ENCODE results near the gene RAB44.

DNA sequence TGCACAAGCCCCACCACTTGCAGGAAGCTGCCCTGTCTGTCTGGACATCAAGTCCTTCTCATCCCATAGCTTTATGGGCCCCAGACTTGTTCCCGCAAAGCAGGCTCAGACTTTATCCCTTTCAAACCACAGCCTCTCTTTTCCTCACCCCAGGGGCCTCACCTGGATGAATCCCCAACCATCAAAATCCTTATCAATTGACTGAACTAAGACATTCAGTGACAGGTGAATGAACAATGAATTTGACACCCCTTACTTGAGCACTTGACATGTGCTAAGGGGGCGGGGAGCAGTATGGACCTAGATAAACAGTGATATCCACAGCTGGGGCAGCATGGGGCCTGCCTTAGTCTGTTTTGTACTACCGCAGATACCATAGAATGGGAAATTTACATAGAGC lies 5.0 kb downstream of the RAB44 start:
- TF ChIP-seq ZNF235 (CRISPR knock-in tag; IDR thresholded peaks at IDR 0.05; ENCODE audit: borderline replicate concordance) (no peak), POLR2A (IDR thresholded peaks at IDR 0.05; ENCODE audit: insufficient read depth in 1 of 2, low read depth in 2 of 2, low read length in 2 of 2) (no peak), FLYWCH1 (CRISPR knock-in tag; IDR thresholded peaks at IDR 0.05) (no peak)
- TF ChIP-seq, protein P1, sequence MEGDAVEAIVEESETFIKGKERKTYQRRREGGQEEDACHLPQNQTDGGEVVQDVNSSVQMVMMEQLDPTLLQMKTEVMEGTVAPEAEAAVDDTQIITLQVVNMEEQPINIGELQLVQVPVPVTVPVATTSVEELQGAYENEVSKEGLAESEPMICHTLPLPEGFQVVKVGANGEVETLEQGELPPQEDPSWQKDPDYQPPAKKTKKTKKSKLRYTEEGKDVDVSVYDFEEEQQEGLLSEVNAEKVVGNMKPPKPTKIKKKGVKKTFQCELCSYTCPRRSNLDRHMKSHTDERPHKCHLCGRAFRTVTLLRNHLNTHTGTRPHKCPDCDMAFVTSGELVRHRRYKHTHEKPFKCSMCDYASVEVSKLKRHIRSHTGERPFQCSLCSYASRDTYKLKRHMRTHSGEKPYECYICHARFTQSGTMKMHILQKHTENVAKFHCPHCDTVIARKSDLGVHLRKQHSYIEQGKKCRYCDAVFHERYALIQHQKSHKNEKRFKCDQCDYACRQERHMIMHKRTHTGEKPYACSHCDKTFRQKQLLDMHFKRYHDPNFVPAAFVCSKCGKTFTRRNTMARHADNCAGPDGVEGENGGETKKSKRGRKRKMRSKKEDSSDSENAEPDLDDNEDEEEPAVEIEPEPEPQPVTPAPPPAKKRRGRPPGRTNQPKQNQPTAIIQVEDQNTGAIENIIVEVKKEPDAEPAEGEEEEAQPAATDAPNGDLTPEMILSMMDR (CRISPR knock-in tag; IDR thresholded peaks at IDR 0.05) = no peak
- TF ChIP-seq, protein P2, sequence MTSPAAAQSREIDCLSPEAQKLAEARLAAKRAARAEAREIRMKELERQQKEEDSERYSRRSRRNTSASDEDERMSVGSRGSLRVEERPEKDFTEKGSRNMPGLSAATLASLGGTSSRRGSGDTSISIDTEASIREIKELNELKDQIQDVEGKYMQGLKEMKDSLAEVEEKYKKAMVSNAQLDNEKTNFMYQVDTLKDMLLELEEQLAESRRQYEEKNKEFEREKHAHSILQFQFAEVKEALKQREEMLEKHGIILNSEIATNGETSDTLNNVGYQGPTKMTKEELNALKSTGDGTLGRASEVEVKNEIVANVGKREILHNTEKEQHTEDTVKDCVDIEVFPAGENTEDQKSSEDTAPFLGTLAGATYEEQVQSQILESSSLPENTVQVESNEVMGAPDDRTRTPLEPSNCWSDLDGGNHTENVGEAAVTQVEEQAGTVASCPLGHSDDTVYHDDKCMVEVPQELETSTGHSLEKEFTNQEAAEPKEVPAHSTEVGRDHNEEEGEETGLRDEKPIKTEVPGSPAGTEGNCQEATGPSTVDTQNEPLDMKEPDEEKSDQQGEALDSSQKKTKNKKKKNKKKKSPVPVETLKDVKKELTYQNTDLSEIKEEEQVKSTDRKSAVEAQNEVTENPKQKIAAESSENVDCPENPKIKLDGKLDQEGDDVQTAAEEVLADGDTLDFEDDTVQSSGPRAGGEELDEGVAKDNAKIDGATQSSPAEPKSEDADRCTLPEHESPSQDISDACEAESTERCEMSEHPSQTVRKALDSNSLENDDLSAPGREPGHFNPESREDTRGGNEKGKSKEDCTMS (CRISPR knock-in tag; conservative IDR thresholded peaks at IDR 0.05) = no peak
